Sigmoid colon (tissue), 7 donors: ENCODE data around the gene BANF2. TPM values are rescaled to one million over a fixed set of nuclear protein-coding genes. Genes with fewer than 3 reads are reported as not detected.

Source experiments
- DNase-seq: peaks from one replicate; pipeline ENCODE4 v3.0.0-alpha.2; 2019
- H3K27ac ChIP-seq, 4 donors: fragments of 200-600 bp; sonication (generic); one replicate each; pipeline ENCODE4 v1.5.1; 2016 to 2019; ENCODE audit warnings: mild to moderate bottlenecking in 1 of 4
- H3K27me3 ChIP-seq, 3 donors: fragments of 200-600 bp; sonication (generic); one replicate each; pipeline ENCODE4 v1.5.1; 2019; ENCODE audit warnings: mild to moderate bottlenecking in 1 of 3
- H3K36me3 ChIP-seq, 4 donors: fragments of 200-600 bp; sonication (generic); one replicate each; pipeline ENCODE4 v1.5.1; 2016 to 2019
- H3K4me1 ChIP-seq, 4 donors: fragments of 200-600 bp; sonication (generic); one replicate each; pipeline ENCODE4 v1.5.1; 2017 to 2019
- H3K4me3 ChIP-seq, 4 donors: fragments of 200-600 bp; sonication (generic); one replicate each; pipeline ENCODE4 v1.5.1; 2017 to 2019; ENCODE audit warnings: mild to moderate bottlenecking in 2 of 4, moderate library complexity in 1 of 4
- H3K9me3 ChIP-seq, 4 donors: fragments of 200-600 bp in 3 of 4; sonication (generic) in 3 of 4; one replicate each; pipeline versions ENCODE4 v1.5.1 to v1.6.1; 2013 to 2019
- CTCF ChIP-seq, 4 experiments: fragments of 450-650 bp in 3 of 4; fragments of 200-600 bp in 1 of 4; IDR thresholded peaks; one replicate each; pipeline ENCODE4 v1.5.1; 2016 to 2019; ENCODE audit warnings: antibody characterized with exemption in 4 of 4, mild to moderate bottlenecking in 3 of 4, moderate library complexity in 2 of 4
- EP300 ChIP-seq, 4 donors: sonication (generic); formaldehyde crosslinking; IDR thresholded peaks; one replicate each; pipeline ENCODE4 v1.6.1; 2017; ENCODE audit warnings: antibody characterized with exemption in 4 of 4
- POLR2A ChIP-seq, 2 donors: fragments of 450-650 bp; IDR thresholded peaks; one replicate each; pipeline ENCODE4 v1.6.1; 2016; ENCODE audit warnings: antibody characterized with exemption in 2 of 2, mild to moderate bottlenecking in 2 of 2, moderate library complexity in 2 of 2
- POLR2AphosphoS5 ChIP-seq, 4 donors: sonication (generic); formaldehyde crosslinking; IDR thresholded peaks; one replicate each; pipeline ENCODE4 v1.6.1; 2017; ENCODE audit warnings: antibody characterized with exemption in 4 of 4
- WGBS, 2 donors: extraction: QIAGEN DNeasy Blood & Tissue Kit; methylation state at CpG; one replicate each; pipeline ENCODE4 v1.1.7; 2013; 5-methylcytosine and 5-hydroxymethylcytosine counted together
- intact Hi-C: fragments of 100-400 bp; cut with DNase I; formaldehyde crosslinking; loops from one replicate; pipeline ENCODE4 v1.15.1; 2023
- polyA plus RNA-seq, 3 donors: library from polyadenylated mRNA; stranded (reverse); fragments of 200-250 nt; gene quantifications; one replicate each; pipeline ENCODE4 v1.2.3, GENCODE V29; 2013
- total RNA-seq, 4 donors: library from RNA; depleted of rRNA; stranded (reverse); fragments of >200 nt; gene quantifications; one replicate each; pipeline ENCODE4 v1.1.0, GENCODE V29; 2016
- donor health status: healthy with polysubstance abuse.
- donor health status: Bipolar disorder and iron deficiency.
- donor health status: healthy.

The BANF2 gene
- total and polyA plus RNA-seq, 7 donors: not detected

- no peak overlapping the region for H3K4me3 ChIP-seq
- H3K36me3 ChIP-seq: no peaks in the 10 kb centered on the region
- 92 to 93% methylated on average over 1 of the region's 1 CpG for WGBS, 2 donors
- no peaks in the 10 kb centered on the region for H3K27me3 ChIP-seq
- H3K27ac ChIP-seq: no peak overlapping the region
- peaks cover 0 to 10% (median 5%) of the 10 kb centered on the region in 4 donors for H3K4me1 ChIP-seq
- intact Hi-C loops: no loop called here
- peaks cover 0 to 3% (median 0%) of the 10 kb centered on the region in 4 donors for H3K9me3 ChIP-seq
- peak; percentile 24 for DNase-seq
- TF ChIP-seq POLR2AphosphoS5 (IDR thresholded peaks at IDR 0.05): no peak
- no peak for TF ChIP-seq EP300 (IDR thresholded peaks at IDR 0.05)
- TF ChIP-seq POLR2A (IDR thresholded peaks at IDR 0.05): no peak
- no peak for TF ChIP-seq CTCF (IDR thresholded peaks at IDR 0.05)
These were observed 2.6 kb upstream of the BANF2 start for GRCh38 chr20:17697171-17697570.

DNA sequence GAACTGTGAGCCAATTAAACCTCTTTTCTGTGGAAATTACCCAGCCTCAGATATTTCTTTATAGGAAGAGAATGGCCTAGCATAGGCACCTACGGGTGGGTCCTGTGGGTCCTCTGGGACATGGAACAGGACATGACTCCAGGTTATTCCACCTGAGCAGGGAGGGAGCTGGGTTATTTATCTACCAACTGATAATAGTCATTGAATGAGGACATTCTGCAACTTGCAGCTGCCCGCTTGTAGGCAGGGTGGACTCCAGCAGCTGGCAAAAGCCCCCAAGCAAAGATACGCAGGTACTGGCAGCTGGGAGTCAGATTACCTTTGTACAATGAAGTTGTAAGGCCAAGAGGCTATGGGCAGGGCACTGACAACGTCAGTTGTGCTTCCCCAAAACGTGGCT is 1.4 kb upstream of the BANF2 start:
- Histone ChIP-seq H3K4me3 (no peak overlapping the region), H3K9me3 (peaks cover 0 to 3% (median 0%) of the 10 kb centered on the region in 4 donors), H3K36me3 (no peaks in the 10 kb centered on the region), H3K27ac (no peak overlapping the region), H3K27me3 (no peaks in the 10 kb centered on the region), H3K4me1 (peaks cover 0 to 6% (median 1%) of the 10 kb centered on the region in 4 donors)
- TF ChIP-seq CTCF (IDR thresholded peaks at IDR 0.05) (no peak), EP300 (IDR thresholded peaks at IDR 0.05) (no peak), POLR2AphosphoS5 (IDR thresholded peaks at IDR 0.05) (no peak), POLR2A (IDR thresholded peaks at IDR 0.05) (no peak)
- no peak for DNase-seq
- intact Hi-C loops: no loop called here
- 51 to 60% methylated on average over 5 of the region's 5 CpGs for WGBS, 2 donors

DNA sequence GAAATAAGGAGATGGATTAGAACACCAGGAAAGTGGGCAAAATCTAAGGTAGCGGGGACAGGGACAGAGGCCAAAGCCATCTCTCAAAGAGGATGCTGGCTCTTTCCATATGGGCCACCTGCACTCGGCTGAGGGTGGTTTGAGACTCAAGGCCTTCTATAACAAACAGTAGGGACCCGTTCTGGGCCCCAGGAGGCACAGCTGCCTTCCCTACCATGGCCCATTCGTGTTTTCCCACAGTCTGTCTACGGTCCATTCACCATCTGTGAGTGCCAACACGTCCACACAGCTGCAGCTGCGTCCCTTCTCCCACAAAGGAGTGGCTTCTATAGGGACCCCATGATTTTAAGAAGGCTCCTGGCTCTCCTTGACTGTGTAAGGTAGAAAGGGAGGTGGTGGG is 871 bp downstream of the BANF2 start:
- TF ChIP-seq POLR2AphosphoS5 (IDR thresholded peaks at IDR 0.05) (no peak), EP300 (IDR thresholded peaks at IDR 0.05) (no peak), POLR2A (IDR thresholded peaks at IDR 0.05) (no peak), CTCF (IDR thresholded peaks at IDR 0.05) (no peak)
- H3K36me3 ChIP-seq: no peaks in the 10 kb centered on the region
- no peak for DNase-seq
- H3K4me3 ChIP-seq: no peak overlapping the region
- 90 to 94% methylated on average over 7 of the region's 7 CpGs for WGBS, 2 donors
- intact Hi-C loops: no loop called here
- H3K9me3 ChIP-seq: peaks cover 0 to 3% (median 0%) of the 10 kb centered on the region in 4 donors
- no peaks in the 10 kb centered on the region for H3K4me1 ChIP-seq
- no peak overlapping the region for H3K27ac ChIP-seq
- no peaks in the 10 kb centered on the region for H3K27me3 ChIP-seq

- no peak for TF ChIP-seq CTCF (IDR thresholded peaks at IDR 0.05)
- no peak for TF ChIP-seq EP300 (IDR thresholded peaks at IDR 0.05)
- no peak for TF ChIP-seq POLR2AphosphoS5 (IDR thresholded peaks at IDR 0.05)
- TF ChIP-seq POLR2A (IDR thresholded peaks at IDR 0.05): no peak
- intact Hi-C loops: no loop called here
- Histone ChIP-seq H3K4me3 (no peak overlapping the region), H3K36me3 (no peaks in the 10 kb centered on the region), H3K4me1 (no peaks in the 10 kb centered on the region), H3K27me3 (no peaks in the 10 kb centered on the region), H3K9me3 (no peaks in the 10 kb centered on the region), H3K27ac (no peak overlapping the region)
- no peak for DNase-seq
- WGBS, 2 donors: 84 to 88% methylated on average over 4 of the region's 4 CpGs
These were observed 2.1 kb downstream of the BANF2 start for GRCh38 chr20:17701826-17702225.
